H1 (cell line): ENCODE results near the gene RD3L. TPM values are rescaled to one million over a fixed set of nuclear protein-coding genes. Genes with fewer than 3 reads are reported as not detected.

Source experiments
- NANOG ChIP-seq: IDR thresholded peaks from 2 replicates; pipeline ENCODE4 v1.6.1; 2011; ENCODE audit warnings: low read length, low read depth, mild to moderate bottlenecking, inconsistent platforms; ENCODE audit not compliant: insufficient read depth, poor library complexity, severe bottlenecking
- RFX5 ChIP-seq: IDR thresholded peaks from 2 replicates; pipeline ENCODE4 v1.6.1; 2011; ENCODE audit warnings: low read depth, low read length, improper control_type of control experiment, borderline replicate concordance
- polyA plus RNA-seq, 7 experiments: library from polyadenylated mRNA; depleted of rRNA in 3 of 7; stranded (reverse) in 5 of 7; unstranded in 2 of 7; fragments of >200 nt in 5 of 7; fragments of 200-250 nt in 2 of 7; gene quantifications; 1 replicate in 5 of 7; 2 replicates in 1 of 7; 4 replicates in 1 of 7; pipeline versions ENCODE4 v1.2.1 to v1.2.3, GENCODE V29; 2011 to 2013; ENCODE audit warnings: missing spikeins in 2 of 7, mixed read lengths in 2 of 7
- total RNA-seq: library from RNA; stranded (reverse); fragmentation: NEBNext Ultra II Directional; extraction: Animal tissue kit (Norgen Biotek cat#: 25700); gene quantifications from 2 replicates; pipeline ENCODE4 v1.2.1, GENCODE V29; 2021
- TF ChIP-seq, protein P1 (sequence below): IDR thresholded peaks from 2 replicates; pipeline ENCODE4 v1.6.1; 2011; ENCODE audit warnings: low read length, improper control_type of control experiment

RD3L gene
- total and polyA plus RNA-seq, 2 of the 8 experiments (the other 6 are each of a cell fraction or from before 2014, with no cell fraction given) = not detected

DNA sequence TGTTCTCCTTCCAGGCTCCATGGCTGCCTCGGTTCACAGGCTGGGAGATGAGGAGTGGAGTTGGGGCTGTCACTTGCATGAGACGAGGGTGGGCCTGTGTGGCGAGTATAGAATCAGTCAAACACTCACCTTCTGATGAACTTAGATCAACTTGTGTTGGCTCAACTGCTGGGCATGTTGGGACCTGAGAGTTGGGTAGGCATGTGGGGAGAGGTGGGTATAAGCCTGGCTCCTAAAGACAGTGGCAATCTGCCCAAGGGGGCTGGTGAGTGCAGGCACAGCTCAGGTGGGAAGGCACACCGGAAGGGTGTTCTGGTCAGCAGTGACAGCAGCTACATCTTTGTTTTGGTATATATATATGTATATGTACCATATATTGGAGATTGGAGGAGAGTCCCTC, 44.1 kb downstream of the RD3L start (continued):
- TF ChIP-seq RFX5 (no peak), NANOG (no peak)
- TF ChIP-seq, protein P1, sequence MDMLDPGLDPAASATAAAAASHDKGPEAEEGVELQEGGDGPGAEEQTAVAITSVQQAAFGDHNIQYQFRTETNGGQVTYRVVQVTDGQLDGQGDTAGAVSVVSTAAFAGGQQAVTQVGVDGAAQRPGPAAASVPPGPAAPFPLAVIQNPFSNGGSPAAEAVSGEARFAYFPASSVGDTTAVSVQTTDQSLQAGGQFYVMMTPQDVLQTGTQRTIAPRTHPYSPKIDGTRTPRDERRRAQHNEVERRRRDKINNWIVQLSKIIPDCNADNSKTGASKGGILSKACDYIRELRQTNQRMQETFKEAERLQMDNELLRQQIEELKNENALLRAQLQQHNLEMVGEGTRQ = no peak
